ENCODE results near the gene SH3PXD2B.

DNA sequence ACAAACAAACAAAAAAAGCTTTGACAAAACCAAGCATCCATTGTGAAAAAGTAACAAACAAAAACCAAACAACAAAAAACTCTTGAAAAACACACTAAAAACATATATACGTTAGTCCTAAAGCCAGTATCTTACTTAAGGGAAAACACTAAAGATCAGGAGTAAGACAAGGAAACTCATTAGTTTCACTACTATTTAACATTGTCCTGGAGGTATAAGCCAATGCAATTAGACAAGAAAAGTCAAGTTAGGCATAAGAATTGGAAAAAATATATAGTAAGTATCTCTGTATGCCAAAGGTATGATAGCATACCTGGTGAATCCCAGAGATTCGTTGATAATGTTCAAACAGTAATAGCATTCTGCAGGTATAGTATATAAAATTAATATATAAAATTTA is 148.9 kb downstream of the SH3PXD2B start:
- TF ChIP-seq EZH2 (IDR thresholded peaks at IDR 0.05; ENCODE audit: insufficient read depth, poor library complexity, severe bottlenecking) (no peak), EZH2phosphoT487 (IDR thresholded peaks at IDR 0.05; ENCODE audit: insufficient read depth, low read depth) (no peak)
